ENCODE data around the gene HDHD5.

- TF ChIP-seq YY1 (IDR thresholded peaks at IDR 0.05; ENCODE audit: insufficient read depth, insufficient read length) (no peak), ZNF274 (IDR thresholded peaks at IDR 0.05; ENCODE audit: low read depth, low read length) (no peak), SUZ12 (IDR thresholded peaks at IDR 0.05; ENCODE audit: extremely low read depth, insufficient read depth, insufficient read length) (no peak)
Observed at GRCh38 chr22:17117890-17118289, 41.2 kb downstream of the HDHD5 start.

Data from NT2/D1 (cell line).